Upper lobe of left lung (tissue), 6 donors: Measurements from ENCODE around the gene DEPDC5. TPM values are rescaled to one million over a fixed set of nuclear protein-coding genes. Genes with fewer than 3 reads are reported as not detected.
"Not testable (repeated sequence)": the region's sequence is repeated elsewhere in the genome, so short reads cannot be mapped to it uniquely, and the experiment has no call there.

ENCODE experiments used
- ATAC-seq, 2 donors: fragments of 200-7000 bp; cut with Tn5 transposase; one replicate each; pipeline ENCODE4 v1.9.1; 2022; ENCODE audit warnings: mild to moderate bottlenecking in 2 of 2, moderate library complexity in 2 of 2; ENCODE audit not compliant: low FRiP score in 2 of 2
- DNase-seq, 2 donors: peaks; one replicate each; pipeline ENCODE4 v3.0.0-alpha.2; 2019 to 2020
- H3K27ac ChIP-seq, 4 donors: fragments of 200-600 bp; sonication (generic); one replicate each; pipeline ENCODE4 v1.5.1; 2016 to 2019
- H3K27me3 ChIP-seq, 4 donors: fragments of 200-600 bp; sonication (generic); one replicate each; pipeline ENCODE4 v1.5.1; 2017 to 2019
- H3K36me3 ChIP-seq, 4 donors: fragments of 200-600 bp; sonication (generic); one replicate each; pipeline ENCODE4 v1.5.1; 2016 to 2019
- H3K4me1 ChIP-seq, 4 donors: fragments of 200-600 bp; sonication (generic); one replicate each; pipeline ENCODE4 v1.5.1; 2018 to 2019
- H3K4me3 ChIP-seq, 4 donors: fragments of 200-600 bp; sonication (generic); one replicate each; pipeline ENCODE4 v1.5.1; 2017 to 2019; ENCODE audit warnings: mild to moderate bottlenecking in 2 of 4, moderate library complexity in 1 of 4
- H3K9me3 ChIP-seq, 4 donors: fragments of 200-600 bp; sonication (generic); one replicate each; pipeline ENCODE4 v1.5.1; 2018 to 2019
- CTCF ChIP-seq, 6 experiments: fragments of 450-650 bp in 4 of 6; fragments of 200-600 bp in 2 of 6; sonication (generic) in 2 of 6; IDR thresholded peaks; one replicate each; pipeline ENCODE4 v1.5.1; 2016 to 2019; ENCODE audit warnings: antibody characterized with exemption in 6 of 6
- EP300 ChIP-seq, 4 donors: sonication (generic); formaldehyde crosslinking; IDR thresholded peaks; one replicate each; pipeline ENCODE4 v1.5.1; 2017; ENCODE audit warnings: antibody characterized with exemption in 4 of 4, control low read depth in 2 of 4
- POLR2A ChIP-seq, 4 donors: fragments of 450-650 bp; IDR thresholded peaks; one replicate each; pipeline ENCODE4 v1.5.1; 2016 to 2017; ENCODE audit warnings: antibody characterized with exemption in 4 of 4, mild to moderate bottlenecking in 2 of 4
- POLR2AphosphoS5 ChIP-seq, 2 donors: sonication (generic); formaldehyde crosslinking; IDR thresholded peaks; one replicate each; pipeline ENCODE4 v1.5.1; 2017; ENCODE audit warnings: antibody characterized with exemption in 2 of 2
- WGBS, 2 donors: methylation state at CpG; one replicate each; pipeline ENCODE4 v1.1.5; 2017 to 2018; 5-methylcytosine and 5-hydroxymethylcytosine counted together
- total RNA-seq, 6 donors: library from RNA; depleted of rRNA in 4 of 6; stranded (reverse); fragments of >200 nt in 4 of 6; gene quantifications; one replicate each; pipeline versions ENCODE4 v1.1.0 to v1.2.1, GENCODE V29; 2016 to 2021
- donor health status: DM: no; HTN: no; CAD: no; lungs with moderate emphysema.
- donor health status: DM: no; HTN: yes; CAD: no; lungs with severe emphysema.

The DEPDC5 gene
- total RNA-seq, 6 donors from 2014 or later: 10.9 to 31.4 (median 24.4) TPM

DNA sequence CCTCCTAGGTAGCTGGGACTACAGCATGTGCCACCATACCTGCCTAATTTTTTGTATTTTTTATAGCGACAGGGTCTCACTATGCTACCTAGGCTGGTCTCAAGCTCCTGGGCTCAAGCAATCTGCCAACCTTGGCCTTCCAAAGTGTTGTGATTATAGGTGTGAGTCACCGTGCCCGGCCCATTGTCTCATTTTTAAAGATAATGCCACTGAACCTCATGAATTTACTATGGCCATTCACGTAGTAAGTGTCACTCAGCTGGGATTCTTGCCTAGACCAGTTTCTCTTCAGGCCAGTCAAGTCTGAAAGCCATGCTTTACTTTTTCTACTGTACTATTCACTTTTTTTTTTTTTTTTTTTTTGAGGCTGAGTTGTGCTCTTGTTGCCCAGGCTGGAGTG, 22.4 kb downstream of the DEPDC5 start:
- Histone ChIP-seq H3K27ac (no peak overlapping the region), H3K27me3 (no peaks in the 10 kb centered on the region), H3K4me3 (no peak overlapping the region), H3K9me3 (no peaks in the 10 kb centered on the region), H3K36me3 (peaks cover 7 to 79% (median 56%) of the 10 kb centered on the region in 4 donors), H3K4me1 (no peaks in the 10 kb centered on the region)
- TF ChIP-seq POLR2AphosphoS5 (IDR thresholded peaks at IDR 0.05): no peak
- no peak for DNase-seq
- WGBS, 2 donors: 95 to 96% methylated on average over 4 of the region's 4 CpGs
- no peak for ATAC-seq

GRCh38 chr22:31789803-31790202, 36.0 kb downstream of the DEPDC5 start:
- no peak overlapping the region for H3K27ac ChIP-seq
- H3K4me1 ChIP-seq: no peaks in the 10 kb centered on the region
- H3K27me3 ChIP-seq: no peaks in the 10 kb centered on the region
- H3K36me3 ChIP-seq: peaks cover 0 to 45% (median 20%) of the 10 kb centered on the region in 4 donors
- ATAC-seq: no peak
- TF ChIP-seq CTCF (IDR thresholded peaks at IDR 0.05) (no peak), EP300 (IDR thresholded peaks at IDR 0.05) (no peak), POLR2A (IDR thresholded peaks at IDR 0.05) (no peak), POLR2AphosphoS5 (IDR thresholded peaks at IDR 0.05) (no peak)
- H3K9me3 ChIP-seq: no peaks in the 10 kb centered on the region
- no peak overlapping the region for H3K4me3 ChIP-seq
- DNase-seq: no peak
- WGBS, 2 donors: 74% methylated on average over 3 of the region's 3 CpGs

GRCh38 chr22:31790240-31790639, 36.4 kb downstream of the DEPDC5 start:
- TF ChIP-seq CTCF (IDR thresholded peaks at IDR 0.05) (no peak), POLR2A (IDR thresholded peaks at IDR 0.05) (no peak), POLR2AphosphoS5 (IDR thresholded peaks at IDR 0.05) (no peak), EP300 (IDR thresholded peaks at IDR 0.05) (no peak)
- DNase-seq: no peak
- WGBS, 2 donors: 89 to 93% methylated on average over 2 of the region's 2 CpGs
- Histone ChIP-seq H3K36me3 (peaks cover 0 to 45% (median 19%) of the 10 kb centered on the region in 4 donors), H3K4me3 (no peak overlapping the region), H3K4me1 (no peaks in the 10 kb centered on the region), H3K27ac (no peak overlapping the region), H3K9me3 (no peaks in the 10 kb centered on the region), H3K27me3 (no peaks in the 10 kb centered on the region)
- ATAC-seq: no peak

- peaks cover 26 to 99% (median 71%) of the 10 kb centered on the region in 4 donors for H3K36me3 ChIP-seq
- ATAC-seq, H3K4me3 ChIP-seq, H3K27me3 ChIP-seq, H3K4me1 ChIP-seq, DNase-seq, H3K9me3 ChIP-seq, H3K27ac ChIP-seq: not testable (repeated sequence)
- 77 to 79% methylated on average over 8 of the region's 8 CpGs for WGBS, 2 donors
These were observed 45.5 kb downstream of the DEPDC5 start for GRCh38 chr22:31799358-31799757.

DNA sequence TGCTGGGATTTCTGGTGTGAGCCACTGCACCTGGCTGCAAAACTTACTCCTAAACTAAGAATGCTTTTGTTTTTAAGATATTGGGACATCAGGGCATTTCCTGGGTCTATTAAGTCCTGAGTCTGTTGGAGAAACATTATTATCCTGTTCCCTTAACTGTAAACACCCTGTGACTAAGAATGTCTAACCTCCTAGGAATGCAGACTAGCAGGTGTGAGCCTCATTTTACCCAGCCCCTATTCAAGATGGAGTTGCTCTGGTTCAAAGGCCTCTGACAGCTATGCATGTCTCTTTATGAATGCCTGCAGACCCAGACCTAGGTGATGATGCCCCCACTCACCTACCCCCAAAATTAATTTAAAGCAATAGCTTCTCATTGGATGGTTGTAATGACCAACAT, 46.2 kb downstream of the DEPDC5 start:
- H3K27me3 ChIP-seq: no peaks in the 10 kb centered on the region
- H3K4me1 ChIP-seq: no peaks in the 10 kb centered on the region
- no peaks in the 10 kb centered on the region for H3K9me3 ChIP-seq
- no peak for ATAC-seq
- DNase-seq: no peak
- peaks cover 33 to 99% (median 76%) of the 10 kb centered on the region in 4 donors for H3K36me3 ChIP-seq
- TF ChIP-seq CTCF (IDR thresholded peaks at IDR 0.05) (no peak), POLR2AphosphoS5 (IDR thresholded peaks at IDR 0.05) (no peak), EP300 (IDR thresholded peaks at IDR 0.05) (no peak), POLR2A (IDR thresholded peaks at IDR 0.05) (no peak)
- no peak overlapping the region for H3K4me3 ChIP-seq
- H3K27ac ChIP-seq: no peak overlapping the region

DNA sequence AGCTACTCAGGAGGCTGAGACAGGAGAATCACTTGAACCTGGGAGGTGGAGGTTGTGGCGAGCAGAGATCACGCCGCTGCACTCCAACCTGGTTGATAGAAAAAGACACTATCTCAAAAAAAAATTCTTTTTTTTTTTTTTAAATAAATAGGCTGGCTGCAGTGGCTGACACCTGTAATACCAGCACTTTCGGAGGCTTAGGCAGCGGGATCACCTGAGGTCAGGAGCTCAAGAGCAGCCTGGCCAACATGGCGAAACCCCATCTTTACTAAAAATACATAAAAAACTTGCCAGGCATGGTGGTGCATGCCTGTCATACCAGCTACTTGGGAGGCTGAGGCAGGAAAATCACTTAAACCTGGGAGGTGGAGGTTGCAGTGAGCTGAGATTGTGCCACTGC, 47.0 kb downstream of the DEPDC5 start:
- H3K4me1 ChIP-seq, H3K9me3 ChIP-seq, H3K27ac ChIP-seq, H3K4me3 ChIP-seq, DNase-seq, H3K27me3 ChIP-seq, ATAC-seq: not testable (repeated sequence)
- 95% methylated on average over 6 of the region's 6 CpGs for WGBS, 2 donors
- H3K36me3 ChIP-seq: peaks cover 36 to 99% (median 83%) of the 10 kb centered on the region in 4 donors
